ENCODE results near the gene PAQR4.
"Not testable (repeated sequence)": the region's sequence is repeated elsewhere in the genome, so short reads cannot be mapped to it uniquely, and the experiment has no call there.

Gene PAQR4

DNA sequence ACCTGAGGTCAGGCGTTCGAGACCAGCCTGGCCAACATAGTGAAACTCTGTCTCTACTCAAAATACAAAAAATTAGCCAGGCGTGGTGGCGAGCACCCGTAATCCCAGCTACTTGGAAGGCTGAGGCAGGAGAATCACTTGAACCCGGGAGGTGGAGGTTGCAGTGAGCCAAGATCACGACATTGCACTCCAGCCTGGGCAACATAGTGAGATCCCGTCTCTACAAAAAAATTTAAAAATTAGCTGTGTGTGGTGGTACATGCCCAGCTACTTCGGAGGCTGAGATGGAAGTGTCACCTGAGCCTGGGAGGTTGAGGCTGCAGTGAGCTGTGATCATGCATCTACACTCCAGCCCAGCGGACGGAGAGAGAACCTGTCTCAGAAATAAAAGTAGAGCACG lies 25.4 kb upstream of the PAQR4 start:
- POLR2A ChIA-PET; H3K9me3 ChIP-seq (ENCODE audit: control insufficient read depth, insufficient read depth, low read depth, low read length); H3K27ac ChIP-seq (ENCODE audit: extremely low read depth, low read depth, low read length); H3K4me1 ChIP-seq (ENCODE audit: control insufficient read depth, insufficient read depth, low read length); H3K4me3 ChIP-seq (ENCODE audit: low read depth, low read length): not testable (repeated sequence)
- peaks cover 11 to 58% of the 10 kb centered on the region in 2 experiments; a peak in 2 of 3 replicates for H3K36me3 ChIP-seq (ENCODE audit: control insufficient read depth in 2 of 2, insufficient read depth in 1 of 2, low read length in 2 of 2)
- TF ChIP-seq ZNF121 (tag by site-specific recombination; IDR thresholded peaks at IDR 0.05): peak; percentile 86
- CTCF ChIA-PET: interaction anchor here (0.6 to 1.9 kb wide), 5 partner anchors 17 to 215 kb away, joined by 3 to 6 read pairs (median 3); no protein-coding TSS in a partner anchor

DNA sequence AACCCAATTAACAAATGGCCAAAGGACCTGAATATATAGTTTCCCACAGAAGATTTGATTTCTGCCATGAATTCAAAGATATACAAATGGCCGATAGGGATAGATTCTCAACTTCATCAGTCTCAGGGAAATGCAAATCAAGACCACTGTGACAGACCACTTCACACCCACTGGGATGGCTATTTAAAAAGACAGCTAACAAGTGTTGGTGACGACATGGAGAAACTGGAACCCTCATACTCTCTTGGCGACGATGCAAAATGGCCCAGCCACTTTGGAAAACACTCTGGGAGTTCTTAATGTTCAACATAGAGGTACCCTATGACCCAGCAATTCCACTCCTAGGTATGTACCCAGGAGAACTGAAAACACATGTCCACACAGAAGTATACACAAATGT lies 22.5 kb upstream of the PAQR4 start:
- ChIA-PET POLR2A (interaction anchor here (0.7 to 1.1 kb wide), 2 partner anchors 13 to 89 kb away, joined by 3 to 4 read pairs; no protein-coding TSS in a partner anchor), CTCF (interaction anchor here (0.8 to 1.4 kb wide), 5 partner anchors 13 to 79 kb away, joined by 3 to 6 read pairs (median 4); no protein-coding TSS in a partner anchor)
- Histone ChIP-seq H3K4me3 (ENCODE audit: low read depth, low read length) (no peak overlapping the region), H3K4me1 (ENCODE audit: control insufficient read depth, insufficient read depth, low read length) (no peaks in the 10 kb centered on the region), H3K9me3 (ENCODE audit: control insufficient read depth, insufficient read depth, low read depth, low read length) (no peaks in the 10 kb centered on the region), H3K36me3 (ENCODE audit: control insufficient read depth in 2 of 2, insufficient read depth in 1 of 2, low read length in 2 of 2) (peaks cover 5 to 36% of the 10 kb centered on the region in 2 experiments; a peak in 2 of 3 replicates), H3K27ac (ENCODE audit: extremely low read depth, low read depth, low read length) (no peak overlapping the region)
- TF ChIP-seq ZNF184 (tag by site-specific recombination; IDR thresholded peaks at IDR 0.05): peak; percentile 92
- TF ChIP-seq ZNF140 (tag by site-specific recombination; IDR thresholded peaks at IDR 0.05): peak; percentile 70; the same call in 1 of the 2 replicates
- TF ChIP-seq ZNF302 (tag by site-specific recombination; IDR thresholded peaks at IDR 0.05; ENCODE audit: low read depth): no peak
- TF ChIP-seq ZNF510 (tag by site-specific recombination; IDR thresholded peaks at IDR 0.05; ENCODE audit: insufficient replicate concordance): no peak
- TF ChIP-seq ZNF335 (tag by site-specific recombination; conservative IDR thresholded peaks at IDR 0.05): no peak

GRCh38 chr16:2948807-2949704 lies 20.1 kb upstream of the PAQR4 start:
- TF ChIP-seq ZNF335 (tag by site-specific recombination; conservative IDR thresholded peaks at IDR 0.05): no peak
- TF ChIP-seq ZNF776 (tag by site-specific recombination; IDR thresholded peaks at IDR 0.05; ENCODE audit: borderline replicate concordance): no peak
- no peak for TF ChIP-seq KLF16 (tag by site-specific recombination; IDR thresholded peaks at IDR 0.05)
- Histone ChIP-seq H3K4me3 (ENCODE audit: low read depth, low read length) (no peak overlapping the region), H3K4me1 (ENCODE audit: control insufficient read depth, insufficient read depth, low read length) (no peaks in the 10 kb centered on the region), H3K9me3 (ENCODE audit: control insufficient read depth, insufficient read depth, low read depth, low read length) (no peaks in the 10 kb centered on the region), H3K27ac (ENCODE audit: extremely low read depth, low read depth, low read length) (no peak overlapping the region), H3K36me3 (ENCODE audit: control insufficient read depth in 2 of 2, insufficient read depth in 1 of 2, low read length in 2 of 2) (peaks cover 0 to 16% of the 10 kb centered on the region in 2 experiments; a peak in 2 of 3 replicates)
- CTCF ChIA-PET: no interaction called here
- POLR2A ChIA-PET: no interaction called here

- POLR2A ChIA-PET: no interaction called here
- H3K4me3 ChIP-seq (ENCODE audit: low read depth, low read length): no peak overlapping the region
- peaks cover 0 to 16% of the 10 kb centered on the region in 2 experiments; a peak in 2 of 3 replicates for H3K36me3 ChIP-seq (ENCODE audit: control insufficient read depth in 2 of 2, insufficient read depth in 1 of 2, low read length in 2 of 2)
- H3K27ac ChIP-seq (ENCODE audit: extremely low read depth, low read depth, low read length): no peak overlapping the region
- H3K4me1 ChIP-seq (ENCODE audit: control insufficient read depth, insufficient read depth, low read length): no peaks in the 10 kb centered on the region
- TF ChIP-seq FEZF1 (tag by site-specific recombination; IDR thresholded peaks at IDR 0.05): no peak
- TF ChIP-seq SCRT1 (tag by site-specific recombination; IDR thresholded peaks at IDR 0.05; ENCODE audit: borderline replicate concordance): peak; percentile 64; the same call in 1 of the 2 replicates
- TF ChIP-seq SCRT2 (tag by site-specific recombination; IDR thresholded peaks at IDR 0.05): peak; percentile 86
- TF ChIP-seq, protein P1, sequence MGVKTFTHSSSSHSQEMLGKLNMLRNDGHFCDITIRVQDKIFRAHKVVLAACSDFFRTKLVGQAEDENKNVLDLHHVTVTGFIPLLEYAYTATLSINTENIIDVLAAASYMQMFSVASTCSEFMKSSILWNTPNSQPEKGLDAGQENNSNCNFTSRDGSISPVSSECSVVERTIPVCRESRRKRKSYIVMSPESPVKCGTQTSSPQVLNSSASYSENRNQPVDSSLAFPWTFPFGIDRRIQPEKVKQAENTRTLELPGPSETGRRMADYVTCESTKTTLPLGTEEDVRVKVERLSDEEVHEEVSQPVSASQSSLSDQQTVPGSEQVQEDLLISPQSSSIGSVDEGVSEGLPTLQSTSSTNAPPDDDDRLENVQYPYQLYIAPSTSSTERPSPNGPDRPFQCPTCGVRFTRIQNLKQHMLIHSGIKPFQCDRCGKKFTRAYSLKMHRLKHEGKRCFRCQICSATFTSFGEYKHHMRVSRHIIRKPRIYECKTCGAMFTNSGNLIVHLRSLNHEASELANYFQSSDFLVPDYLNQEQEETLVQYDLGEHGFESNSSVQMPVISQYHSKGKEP (tag by site-specific recombination; IDR thresholded peaks at IDR 0.05): no peak
- no peak for TF ChIP-seq ZSCAN5A (tag by site-specific recombination; IDR thresholded peaks at IDR 0.05)
- CTCF ChIA-PET: interaction anchor here (1.6 to 1.7 kb wide), 2 partner anchors 11 to 82 kb away, joined by 5 to 7 read pairs; no protein-coding TSS in a partner anchor
- H3K9me3 ChIP-seq (ENCODE audit: control insufficient read depth, insufficient read depth, low read depth, low read length): no peaks in the 10 kb centered on the region
These were observed 19.3 kb upstream of the PAQR4 start for GRCh38 chr16:2949705-2950352.

Data from HEK293 (cell line).